Neural cell (in vitro differentiated cells): ENCODE measurements around the gene NPNT. TPM values are rescaled to one million over a fixed set of nuclear protein-coding genes. Genes with fewer than 3 reads are reported as not detected.

ENCODE experiments used
- H2AFZ ChIP-seq: fragments of 200-600, 300-800 bp; sonication (generic), shearing (Covaris generic); 2 replicates; pipeline ENCODE4 v1.6.0; 2014; ENCODE audit warnings: low read depth, mild to moderate bottlenecking, antibody characterized with exemption, low read length, moderate library complexity
- H3F3A ChIP-seq: fragments of 200-600 bp; shearing (Covaris generic); 2 replicates; pipeline ENCODE4 v1.6.1; 2016; ENCODE audit warnings: mild to moderate bottlenecking, moderate library complexity, mixed read lengths, antibody characterized with exemption, low read length; ENCODE audit not compliant: insufficient read depth, poor library complexity, severe bottlenecking
- H3K27ac ChIP-seq: fragments of 200-600, 300-800 bp; sonication (generic), shearing (Covaris generic); 2 replicates; pipeline ENCODE4 v1.5.1; 2014; ENCODE audit warnings: mild to moderate bottlenecking, low read length, moderate library complexity
- H3K27me3 ChIP-seq: fragments of 300-800, 200-600 bp; sonication (generic), shearing (Covaris generic); 2 replicates; pipeline ENCODE4 v1.6.0; 2014; ENCODE audit warnings: mild to moderate bottlenecking, low read depth, low read length, moderate library complexity; ENCODE audit not compliant: insufficient read depth
- H3K36me3 ChIP-seq: fragments of 300-800, 200-600 bp; sonication (generic), shearing (Covaris generic); 2 replicates; pipeline ENCODE4 v1.5.1; 2014; ENCODE audit warnings: mild to moderate bottlenecking, antibody characterized with exemption, low read length, moderate library complexity; ENCODE audit not compliant: insufficient read depth
- H3K4me2 ChIP-seq: fragments of 300-800, 200-600 bp; sonication (generic), shearing (Covaris generic); 2 replicates; pipeline ENCODE4 v1.6.0; 2014; ENCODE audit warnings: mild to moderate bottlenecking, low read length
- H3K4me3 ChIP-seq: fragments of 300-800, 200-600 bp; sonication (generic), shearing (Covaris generic); 2 replicates; pipeline ENCODE4 v1.5.1; 2014; ENCODE audit warnings: mild to moderate bottlenecking, low read length, moderate library complexity
- H3K79me2 ChIP-seq: fragments of 200-600 bp; shearing (Covaris generic); replicated peaks from 2 replicates; pipeline ENCODE4 v1.6.0; 2014; ENCODE audit warnings: mild to moderate bottlenecking, low read length, moderate library complexity; ENCODE audit not compliant: insufficient read depth
- H3K9ac ChIP-seq: fragments of 300-800, 200-600 bp; sonication (generic), shearing (Covaris generic); 2 replicates; pipeline ENCODE4 v1.6.1; 2016; ENCODE audit warnings: mild to moderate bottlenecking, low read length, mixed read lengths
- H3K9me2 ChIP-seq: fragments of 200-600 bp; shearing (Covaris generic); 2 replicates; pipeline ENCODE4 v1.6.1; 2016; ENCODE audit warnings: mild to moderate bottlenecking, low read length, mixed read lengths; ENCODE audit not compliant: insufficient read depth
- H3K9me3 ChIP-seq: fragments of 200-600, 300-800 bp; sonication (generic), shearing (Covaris generic); 2 replicates; pipeline ENCODE4 v1.6.1; 2016; ENCODE audit warnings: mild to moderate bottlenecking, mixed run types, low read length, moderate library complexity, mixed read lengths
- H4K20me1 ChIP-seq: fragments of 200-600 bp; shearing (Covaris generic); 2 replicates; pipeline ENCODE4 v1.6.1; 2016; ENCODE audit warnings: mild to moderate bottlenecking, mixed run types; ENCODE audit not compliant: insufficient read depth
- EP300 ChIP-seq: fragments of 450-650 bp; conservative IDR thresholded peaks from 2 replicates; pipeline ENCODE4 v1.6.1; 2014; ENCODE audit warnings: antibody characterized with exemption, mild to moderate bottlenecking, moderate library complexity; ENCODE audit not compliant: poor library complexity, severe bottlenecking
- MXI1 ChIP-seq: fragments of 450-650 bp; conservative IDR thresholded peaks from 2 replicates; pipeline ENCODE4 v1.6.1; 2014; ENCODE audit warnings: antibody characterized with exemption, mild to moderate bottlenecking; ENCODE audit not compliant: poor library complexity, severe bottlenecking
- POLR2AphosphoS5 ChIP-seq: IDR thresholded peaks from 2 replicates; pipeline ENCODE4 v1.6.1; 2012
- RAD21 ChIP-seq: fragments of 450-650 bp; conservative IDR thresholded peaks from 2 replicates; pipeline ENCODE4 v1.6.1; 2014; ENCODE audit warnings: antibody characterized with exemption, mild to moderate bottlenecking, moderate library complexity
- SMC3 ChIP-seq: fragments of 450-650 bp; conservative IDR thresholded peaks from 2 replicates; pipeline ENCODE4 v1.6.1; 2014; ENCODE audit warnings: antibody characterized with exemption, mild to moderate bottlenecking, moderate library complexity; ENCODE audit not compliant: poor library complexity
- TAF1 ChIP-seq: IDR thresholded peaks from 2 replicates; pipeline ENCODE4 v1.6.1; 2012; ENCODE audit warnings: low read depth
- polyA plus RNA-seq: library from polyadenylated mRNA; depleted of rRNA; stranded (reverse); fragments of >200 nt; gene quantifications from 2 replicates; pipeline ENCODE4 v1.2.3, GENCODE V29; 2014
- TF ChIP-seq, protein P1 (sequence below): IDR thresholded peaks from 2 replicates; pipeline ENCODE4 v1.6.1; 2012; ENCODE audit warnings: borderline replicate concordance
- TF ChIP-seq, protein P2 (sequence below): fragments of 450-650 bp; IDR thresholded peaks from 2 replicates; pipeline ENCODE4 v1.5.1; 2014; ENCODE audit warnings: antibody characterized with exemption, mild to moderate bottlenecking, moderate library complexity; ENCODE audit not compliant: poor library complexity, severe bottlenecking

Gene NPNT
- polyA plus RNA-seq, 1 donor from 2014 or later = 2.6 TPM

DNA sequence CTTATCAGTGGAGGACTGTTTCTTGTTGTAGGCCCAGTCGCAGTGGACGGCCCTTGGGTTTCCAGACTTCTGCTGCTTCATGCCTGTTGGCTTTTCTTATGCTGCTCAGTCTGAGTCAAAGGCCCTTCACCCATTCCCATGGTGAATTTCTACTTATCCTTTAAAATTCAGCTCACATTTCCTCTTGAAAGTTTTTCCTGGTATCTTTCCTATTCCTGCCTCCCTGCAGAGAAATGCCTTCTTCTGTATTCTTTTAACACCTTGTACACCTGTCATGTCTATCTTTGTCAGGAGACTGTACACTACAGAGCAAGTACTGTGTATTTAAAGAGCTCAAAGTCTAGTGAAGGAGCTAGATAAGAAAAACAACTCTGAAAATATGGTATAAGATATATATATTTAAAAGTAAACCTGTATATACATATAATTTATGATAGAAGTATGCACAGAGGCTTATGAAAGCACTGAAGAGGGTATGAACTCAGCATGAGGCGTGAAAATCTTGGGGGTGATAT lies 22.0 kb downstream of the NPNT start:
- Histone ChIP-seq H3K9me2 (no peaks in the 10 kb centered on the region), H3F3A (no peaks in the 10 kb centered on the region), H3K9ac (no peak overlapping the region), H3K27me3 (no peaks in the 10 kb centered on the region), H3K4me3 (no peak overlapping the region), H3K79me2 (no peaks in the 10 kb centered on the region), H3K27ac (no peak overlapping the region), H2AFZ (no peak overlapping the region), H3K36me3 (no peaks in the 10 kb centered on the region), H3K4me2 (no peak overlapping the region), H3K9me3 (no peaks in the 10 kb centered on the region), H4K20me1 (no peaks in the 10 kb centered on the region)
- TF ChIP-seq SMC3 (no peak), TAF1 (no peak), POLR2AphosphoS5 (no peak), MXI1 (no peak)
- TF ChIP-seq, protein P1, sequence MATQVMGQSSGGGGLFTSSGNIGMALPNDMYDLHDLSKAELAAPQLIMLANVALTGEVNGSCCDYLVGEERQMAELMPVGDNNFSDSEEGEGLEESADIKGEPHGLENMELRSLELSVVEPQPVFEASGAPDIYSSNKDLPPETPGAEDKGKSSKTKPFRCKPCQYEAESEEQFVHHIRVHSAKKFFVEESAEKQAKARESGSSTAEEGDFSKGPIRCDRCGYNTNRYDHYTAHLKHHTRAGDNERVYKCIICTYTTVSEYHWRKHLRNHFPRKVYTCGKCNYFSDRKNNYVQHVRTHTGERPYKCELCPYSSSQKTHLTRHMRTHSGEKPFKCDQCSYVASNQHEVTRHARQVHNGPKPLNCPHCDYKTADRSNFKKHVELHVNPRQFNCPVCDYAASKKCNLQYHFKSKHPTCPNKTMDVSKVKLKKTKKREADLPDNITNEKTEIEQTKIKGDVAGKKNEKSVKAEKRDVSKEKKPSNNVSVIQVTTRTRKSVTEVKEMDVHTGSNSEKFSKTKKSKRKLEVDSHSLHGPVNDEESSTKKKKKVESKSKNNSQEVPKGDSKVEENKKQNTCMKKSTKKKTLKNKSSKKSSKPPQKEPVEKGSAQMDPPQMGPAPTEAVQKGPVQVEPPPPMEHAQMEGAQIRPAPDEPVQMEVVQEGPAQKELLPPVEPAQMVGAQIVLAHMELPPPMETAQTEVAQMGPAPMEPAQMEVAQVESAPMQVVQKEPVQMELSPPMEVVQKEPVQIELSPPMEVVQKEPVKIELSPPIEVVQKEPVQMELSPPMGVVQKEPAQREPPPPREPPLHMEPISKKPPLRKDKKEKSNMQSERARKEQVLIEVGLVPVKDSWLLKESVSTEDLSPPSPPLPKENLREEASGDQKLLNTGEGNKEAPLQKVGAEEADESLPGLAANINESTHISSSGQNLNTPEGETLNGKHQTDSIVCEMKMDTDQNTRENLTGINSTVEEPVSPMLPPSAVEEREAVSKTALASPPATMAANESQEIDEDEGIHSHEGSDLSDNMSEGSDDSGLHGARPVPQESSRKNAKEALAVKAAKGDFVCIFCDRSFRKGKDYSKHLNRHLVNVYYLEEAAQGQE = no peak
- TF ChIP-seq, protein P2, sequence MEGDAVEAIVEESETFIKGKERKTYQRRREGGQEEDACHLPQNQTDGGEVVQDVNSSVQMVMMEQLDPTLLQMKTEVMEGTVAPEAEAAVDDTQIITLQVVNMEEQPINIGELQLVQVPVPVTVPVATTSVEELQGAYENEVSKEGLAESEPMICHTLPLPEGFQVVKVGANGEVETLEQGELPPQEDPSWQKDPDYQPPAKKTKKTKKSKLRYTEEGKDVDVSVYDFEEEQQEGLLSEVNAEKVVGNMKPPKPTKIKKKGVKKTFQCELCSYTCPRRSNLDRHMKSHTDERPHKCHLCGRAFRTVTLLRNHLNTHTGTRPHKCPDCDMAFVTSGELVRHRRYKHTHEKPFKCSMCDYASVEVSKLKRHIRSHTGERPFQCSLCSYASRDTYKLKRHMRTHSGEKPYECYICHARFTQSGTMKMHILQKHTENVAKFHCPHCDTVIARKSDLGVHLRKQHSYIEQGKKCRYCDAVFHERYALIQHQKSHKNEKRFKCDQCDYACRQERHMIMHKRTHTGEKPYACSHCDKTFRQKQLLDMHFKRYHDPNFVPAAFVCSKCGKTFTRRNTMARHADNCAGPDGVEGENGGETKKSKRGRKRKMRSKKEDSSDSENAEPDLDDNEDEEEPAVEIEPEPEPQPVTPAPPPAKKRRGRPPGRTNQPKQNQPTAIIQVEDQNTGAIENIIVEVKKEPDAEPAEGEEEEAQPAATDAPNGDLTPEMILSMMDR = no peak

DNA sequence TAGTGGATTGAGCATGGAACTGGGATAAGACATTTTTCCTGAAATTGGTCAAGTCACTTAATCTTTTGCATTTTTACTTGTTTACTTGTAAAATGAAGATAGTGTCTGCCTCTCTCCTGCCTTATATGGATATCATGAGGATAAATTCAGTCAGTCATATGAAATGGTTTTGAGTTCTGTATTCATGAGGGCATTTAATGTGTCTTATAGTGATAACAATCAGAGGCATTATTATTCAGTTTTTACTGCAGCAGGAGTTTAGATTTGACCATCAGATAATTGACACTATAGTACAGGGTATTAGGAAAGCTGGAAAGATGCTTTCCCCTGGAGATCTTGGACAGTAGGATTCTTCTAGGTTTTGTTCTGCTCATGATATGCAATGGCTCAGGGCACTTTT lies 26.0 kb downstream of the NPNT start:
- Histone ChIP-seq H3K36me3 (no peaks in the 10 kb centered on the region), H3K79me2 (no peaks in the 10 kb centered on the region), H3K27ac (no peak overlapping the region), H3K9me3 (no peaks in the 10 kb centered on the region), H3F3A (no peaks in the 10 kb centered on the region), H3K27me3 (no peaks in the 10 kb centered on the region), H3K9ac (no peak overlapping the region), H2AFZ (no peak overlapping the region), H4K20me1 (no peaks in the 10 kb centered on the region), H3K4me2 (no peak overlapping the region), H3K9me2 (no peaks in the 10 kb centered on the region), H3K4me3 (no peak overlapping the region)
- TF ChIP-seq RAD21 (no peak), EP300 (no peak)

DNA sequence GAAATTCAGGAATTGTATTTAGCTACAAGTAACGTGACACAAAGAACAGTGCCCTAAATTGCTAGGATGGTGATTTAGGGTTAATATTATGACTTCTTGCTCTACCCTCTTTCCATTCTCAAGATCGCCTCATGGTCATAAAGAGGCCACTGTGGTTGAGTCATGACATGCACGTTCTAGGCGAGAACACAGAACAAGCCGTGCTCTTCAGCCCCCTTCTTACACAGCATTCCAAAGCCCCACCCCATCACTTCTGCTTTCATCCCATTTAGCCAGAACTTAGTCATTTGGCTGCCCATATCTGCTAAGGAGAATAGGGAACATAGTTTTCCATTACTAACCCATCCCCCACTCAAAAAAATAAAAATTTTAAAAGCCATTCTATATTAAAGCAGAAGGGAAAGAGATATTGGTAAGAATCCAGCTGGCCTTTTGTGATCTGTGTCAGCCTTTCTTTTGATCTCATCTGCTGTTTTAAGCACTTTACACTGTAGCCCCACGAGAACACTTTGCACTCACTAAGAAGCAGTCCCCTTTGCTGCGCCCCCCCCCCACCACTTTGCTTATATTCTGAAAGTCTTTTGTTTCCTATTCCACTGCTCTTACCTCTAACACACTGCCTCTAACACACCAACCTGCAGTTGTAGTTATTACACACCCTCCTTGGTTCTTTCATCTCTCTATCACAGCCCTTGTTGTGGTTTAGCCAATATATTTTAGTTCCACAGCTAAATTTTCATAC lies 28.4 kb downstream of the NPNT start:
- Histone ChIP-seq H3K4me3 (no peak overlapping the region), H3K9ac (no peak overlapping the region), H3K4me2 (no peak overlapping the region), H3K36me3 (no peaks in the 10 kb centered on the region), H3K9me2 (no peaks in the 10 kb centered on the region), H2AFZ (no peak overlapping the region), H3F3A (no peaks in the 10 kb centered on the region), H4K20me1 (no peaks in the 10 kb centered on the region), H3K27me3 (no peaks in the 10 kb centered on the region), H3K79me2 (no peaks in the 10 kb centered on the region), H3K9me3 (no peaks in the 10 kb centered on the region), H3K27ac (no peak overlapping the region)
- TF ChIP-seq RAD21 (no peak), MXI1 (no peak), POLR2AphosphoS5 (no peak), TAF1 (no peak), EP300 (no peak)
- TF ChIP-seq, protein P2 = no peak
- TF ChIP-seq, protein P1 = no peak
